RWPE1 (cell line): Measurements from ENCODE around the gene ZNF547.

Experiments used
- CTCF ChIA-PET: fragments of 350-600 bp; sonication (Branson Sonifier 250); formaldehyde crosslinking; extraction: SDS; loops from one replicate; lab custom pipeline; 2021; lab: Yijun Ruan, JAX
- POLR2A ChIA-PET: fragments of 400-600 bp; formaldehyde crosslinking; extraction: SDS; loops from one replicate; lab custom pipeline; 2020; ENCODE audit warnings: antibody characterized with exemption; ENCODE audit not compliant: low non-redundant PET; lab: Yijun Ruan, JAX
- DNase-seq: peaks from one replicate; pipeline ENCODE4 v3.0.0; 2012; ENCODE audit warnings: low spot score
- H3K27ac ChIP-seq: fragments of 450-650 bp; 2 replicates; pipeline ENCODE4 v1.5.1; 2017
- TF ChIP-seq, protein P1 (sequence below): fragments of 450-650 bp; conservative IDR thresholded peaks from 2 replicates; pipeline ENCODE4 v1.5.1; 2017; ENCODE audit warnings: low read depth, mild to moderate bottlenecking

The ZNF547 gene

DNA sequence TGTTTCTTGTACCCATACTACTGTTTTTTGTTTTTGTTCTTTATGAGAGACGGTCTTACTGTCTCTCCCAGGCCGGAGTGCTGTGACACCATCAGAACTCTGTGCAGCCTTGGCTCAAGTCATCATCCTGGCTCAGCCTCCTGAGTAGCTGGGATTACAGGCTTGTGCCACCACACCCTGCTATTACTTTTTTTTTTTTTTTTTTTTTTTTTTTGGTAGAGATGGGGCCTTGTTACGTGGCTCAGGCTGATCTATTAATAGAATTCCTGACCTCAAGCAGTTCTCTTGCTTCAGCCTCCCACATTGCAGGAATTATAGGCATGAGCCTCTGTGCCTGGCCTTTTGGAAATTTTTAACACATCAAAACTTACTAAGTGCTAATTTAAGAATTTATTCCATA is 15.2 kb upstream of the ZNF547 start:
- H3K27ac ChIP-seq, result no peak overlapping the region
- POLR2A ChIA-PET, result no interaction called here
- CTCF ChIA-PET, result interaction anchor here (0.6 kb wide), 1 partner anchor 82 kb away, joined by 12 read pairs; no protein-coding TSS in a partner anchor
- DNase-seq, result no peak
- TF ChIP-seq, protein P1, sequence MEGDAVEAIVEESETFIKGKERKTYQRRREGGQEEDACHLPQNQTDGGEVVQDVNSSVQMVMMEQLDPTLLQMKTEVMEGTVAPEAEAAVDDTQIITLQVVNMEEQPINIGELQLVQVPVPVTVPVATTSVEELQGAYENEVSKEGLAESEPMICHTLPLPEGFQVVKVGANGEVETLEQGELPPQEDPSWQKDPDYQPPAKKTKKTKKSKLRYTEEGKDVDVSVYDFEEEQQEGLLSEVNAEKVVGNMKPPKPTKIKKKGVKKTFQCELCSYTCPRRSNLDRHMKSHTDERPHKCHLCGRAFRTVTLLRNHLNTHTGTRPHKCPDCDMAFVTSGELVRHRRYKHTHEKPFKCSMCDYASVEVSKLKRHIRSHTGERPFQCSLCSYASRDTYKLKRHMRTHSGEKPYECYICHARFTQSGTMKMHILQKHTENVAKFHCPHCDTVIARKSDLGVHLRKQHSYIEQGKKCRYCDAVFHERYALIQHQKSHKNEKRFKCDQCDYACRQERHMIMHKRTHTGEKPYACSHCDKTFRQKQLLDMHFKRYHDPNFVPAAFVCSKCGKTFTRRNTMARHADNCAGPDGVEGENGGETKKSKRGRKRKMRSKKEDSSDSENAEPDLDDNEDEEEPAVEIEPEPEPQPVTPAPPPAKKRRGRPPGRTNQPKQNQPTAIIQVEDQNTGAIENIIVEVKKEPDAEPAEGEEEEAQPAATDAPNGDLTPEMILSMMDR, result no peak

- TF ChIP-seq, protein P1, result no peak
- peak; percentile 96 for DNase-seq
- ChIA-PET CTCF (interaction anchor here (0.6 to 0.7 kb wide), 2 partner anchors 12 to 16 kb away, joined by 3 to 4 read pairs; partner anchors contain the start of genes TRAPPC2B and ZNF547), POLR2A (no interaction called here)
- peak within 1 kb of the TSS; percentile 71 for H3K27ac ChIP-seq
Measured at GRCh38 chr19:57350877-57351805, 12.2 kb upstream of the ZNF547 start, which contains the start of gene ZNF304. Gene ZNF304 (plus strand): TSS chr19:57351271. CDS start chr19:57351665, 394 bp downstream.

GRCh38 chr19:57351867-57352266 is 11.5 kb upstream of the ZNF547 start:
- TF ChIP-seq, protein P1, result no peak
- ChIA-PET POLR2A (no interaction called here), CTCF (interaction anchor here (0.6 kb wide), 1 partner anchor 15 kb away, joined by 3 read pairs; no protein-coding TSS in a partner anchor)
- peak overlapping the region; percentile 71 for H3K27ac ChIP-seq
- DNase-seq, result no peak

- no peak overlapping the region for H3K27ac ChIP-seq
- ChIA-PET CTCF (interaction anchor here (0.5 kb wide), 1 partner anchor 39 kb away, joined by 3 read pairs; no protein-coding TSS in a partner anchor), POLR2A (no interaction called here)
- TF ChIP-seq, protein P1, result no peak
- no peak for DNase-seq
Measured at GRCh38 chr19:57355916-57356315, 7.4 kb upstream of the ZNF547 start.

GRCh38 chr19:57357406-57357805 is 5.9 kb upstream of the ZNF547 start:
- POLR2A ChIA-PET, result no interaction called here
- no peak for DNase-seq

GRCh38 chr19:57359300-57359699 is 4.1 kb upstream of the ZNF547 start:
- POLR2A ChIA-PET, result no interaction called here

More at GRCh38 chr19:57357406-57357805, 5.9 kb upstream of the ZNF547 start:
- H3K27ac ChIP-seq, result no peak overlapping the region
- CTCF ChIA-PET, result no interaction called here
- TF ChIP-seq, protein P1, result no peak

More at GRCh38 chr19:57359300-57359699, 4.1 kb upstream of the ZNF547 start:
- H3K27ac ChIP-seq, result no peak overlapping the region
- DNase-seq, result no peak
- TF ChIP-seq, protein P1, result no peak
- CTCF ChIA-PET, result no interaction called here
